K562 (cell line): ENCODE measurements around the gene TTLL12. TPM values are rescaled to one million over a fixed set of nuclear protein-coding genes. Genes with fewer than 3 reads are reported as not detected.

Experiments used
- CEBPB ChIP-seq: fragments of 450-650 bp; IDR thresholded peaks from 2 replicates; pipeline ENCODE4 v1.6.1; 2016; ENCODE audit warnings: missing genetic modification characterization, missing compliant biosample characterization
- NCOA1 ChIP-seq: fragments of 450-650 bp; IDR thresholded peaks from 2 replicates; pipeline ENCODE4 v1.6.1; 2016; ENCODE audit warnings: low read depth
- NEUROD1 ChIP-seq: fragments of 150-350 bp; IDR thresholded peaks from 2 replicates; pipeline ENCODE4 v1.6.1; 2014; ENCODE audit warnings: borderline replicate concordance, low read length, low read depth; ENCODE audit not compliant: partially characterized antibody
- OTX1 ChIP-seq: fragments of 450-650 bp; formaldehyde crosslinking; IDR thresholded peaks from 2 replicates; pipeline ENCODE4 v1.4.0; 2022; ENCODE audit warnings: mild to moderate bottlenecking
- POLR2AphosphoS2 ChIP-seq: IDR thresholded peaks from 2 replicates; pipeline ENCODE4 v1.6.1; 2012; ENCODE audit warnings: low read length, improper control_type of control experiment
- POLR2G ChIP-seq: fragments of 200-400 bp; formaldehyde crosslinking; IDR thresholded peaks from 2 replicates; pipeline ENCODE4 v1.6.1; 2017; ENCODE audit warnings: low read depth, mild to moderate bottlenecking, antibody characterized with exemption, low read length, moderate library complexity
- RFX1 ChIP-seq: fragments of 450-650 bp; IDR thresholded peaks from 2 replicates; pipeline ENCODE4 v1.6.1; 2016; ENCODE audit warnings: mild to moderate bottlenecking, moderate library complexity
- ZBTB8A ChIP-seq: fragments of 450-650 bp; IDR thresholded peaks from 2 replicates; pipeline ENCODE4 v1.6.1; 2018; ENCODE audit warnings: mild to moderate bottlenecking, moderate library complexity; ENCODE audit not compliant: partially characterized antibody
- ZNF311 ChIP-seq: fragments of 250-450 bp; sonication (Bioruptor Pico); IDR thresholded peaks from 2 replicates; pipeline ENCODE4 v1.4.0; 2020; ENCODE audit warnings: mild to moderate bottlenecking, moderate library complexity
- ZNF354B ChIP-seq: fragments of 250-450 bp; sonication (Bioruptor Pico); IDR thresholded peaks from 2 replicates; pipeline ENCODE4 v1.4.0; 2020
- polyA plus RNA-seq, 8 experiments: library from polyadenylated mRNA; depleted of rRNA in 4 of 8; stranded (reverse) in 5 of 8; unstranded in 3 of 8; fragments of >200 nt; fragmentation: Nextera tagmentation in 2 of 8; fragmentation: Illumina TruSeq in 1 of 8; extraction: Ambion mirVana in 2 of 8; extraction: Trizol in 1 of 8; gene quantifications; 2 replicates each; pipeline versions ENCODE4 v1.2.1 to v1.2.3, GENCODE V29; 2011 to 2014; ENCODE audit warnings: inconsistent platforms in 1 of 8, missing spikeins in 1 of 8
- total RNA-seq, 7 experiments: library from RNA; depleted of rRNA in 6 of 7; stranded (reverse); fragments of >200 nt in 6 of 7; fragmentation: Illumina TruSeq in 2 of 7; extraction: Trizol in 2 of 7; gene quantifications; 2 replicates each; pipeline versions ENCODE4 v1.2.1 to v1.2.3, GENCODE V29; 2011 to 2021; ENCODE audit warnings: low replicate concordance in 1 of 7
- TF ChIP-seq, protein P1 (sequence below): fragments of 450-650 bp; IDR thresholded peaks from 2 replicates; pipeline ENCODE4 v1.6.1; 2018; ENCODE audit warnings: mild to moderate bottlenecking, low read depth; ENCODE audit not compliant: partially characterized antibody
- TF ChIP-seq, protein P2 (sequence below): fragments of 250-450 bp; sonication (Bioruptor Pico); IDR thresholded peaks from 2 replicates; pipeline ENCODE4 v1.8.0; 2021; ENCODE audit warnings: moderate library complexity, mild to moderate bottlenecking, inconsistent platforms
- TF ChIP-seq, protein P3 (sequence below), 2 experiments: fragments of 450-650 bp; formaldehyde crosslinking in 1 of 2; IDR thresholded peaks; 2 replicates each; pipeline versions ENCODE4 v1.4.0 to v1.6.1; 2014 to 2020; ENCODE audit warnings: mild to moderate bottlenecking in 2 of 2, borderline replicate concordance in 1 of 2, low read depth in 1 of 2
- TF ChIP-seq, protein P4 (sequence below): sonication (generic); formaldehyde crosslinking; IDR thresholded peaks from 2 replicates; pipeline ENCODE4 v1.9.0; 2022; ENCODE audit warnings: mild to moderate bottlenecking, missing genetic modification reagents
- TF ChIP-seq, protein P5 (sequence below): fragments of 450-650 bp; conservative IDR thresholded peaks from 2 replicates; pipeline ENCODE4 v1.6.1; 2016; ENCODE audit warnings: missing genetic modification characterization, low read depth, mild to moderate bottlenecking, missing compliant biosample characterization, moderate library complexity

Gene TTLL12
- total and polyA plus RNA-seq, 9 of the 15 experiments (the other 6 are each of a cell fraction or from before 2014, with no cell fraction given) = 1.3 to 128 (median 43.0) TPM

DNA sequence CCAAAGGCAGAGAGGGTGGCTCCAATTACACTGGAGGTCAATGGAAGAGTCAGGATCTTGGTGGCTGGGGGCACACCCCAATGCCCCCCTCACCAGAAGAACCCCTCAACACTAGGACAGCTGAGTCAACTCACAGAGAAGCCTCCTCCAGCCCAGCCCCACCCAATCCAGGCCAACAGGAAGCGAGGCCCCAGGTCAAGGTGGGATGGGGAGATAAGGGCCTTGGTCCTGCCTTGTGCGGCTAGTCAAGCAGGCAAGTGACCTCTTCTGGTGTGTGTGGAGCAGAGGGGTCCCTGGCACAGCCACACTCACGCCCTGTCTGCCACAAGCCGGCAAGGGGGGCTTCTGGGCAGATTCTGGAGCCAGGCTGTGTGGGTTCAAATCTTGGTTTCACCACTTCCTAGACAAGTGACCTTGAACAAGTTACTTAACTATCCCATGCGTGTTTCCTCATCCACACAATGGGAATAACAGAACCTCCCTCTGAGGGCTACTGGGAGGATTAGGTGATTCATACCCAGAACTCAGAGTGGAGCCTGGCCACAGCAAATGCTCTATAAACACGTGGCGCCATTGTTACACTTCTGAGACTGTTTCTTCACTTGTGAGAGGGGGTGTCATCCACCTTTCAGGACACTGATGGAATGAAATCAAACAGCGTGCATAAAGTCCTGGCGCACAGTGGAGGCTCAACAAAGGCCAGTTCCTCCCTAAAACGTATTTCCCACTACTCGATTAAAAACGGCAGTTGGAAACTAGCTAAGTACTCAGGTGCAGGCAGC is 3.2 kb downstream of the TTLL12 start (continued):
- TF ChIP-seq, protein P1, sequence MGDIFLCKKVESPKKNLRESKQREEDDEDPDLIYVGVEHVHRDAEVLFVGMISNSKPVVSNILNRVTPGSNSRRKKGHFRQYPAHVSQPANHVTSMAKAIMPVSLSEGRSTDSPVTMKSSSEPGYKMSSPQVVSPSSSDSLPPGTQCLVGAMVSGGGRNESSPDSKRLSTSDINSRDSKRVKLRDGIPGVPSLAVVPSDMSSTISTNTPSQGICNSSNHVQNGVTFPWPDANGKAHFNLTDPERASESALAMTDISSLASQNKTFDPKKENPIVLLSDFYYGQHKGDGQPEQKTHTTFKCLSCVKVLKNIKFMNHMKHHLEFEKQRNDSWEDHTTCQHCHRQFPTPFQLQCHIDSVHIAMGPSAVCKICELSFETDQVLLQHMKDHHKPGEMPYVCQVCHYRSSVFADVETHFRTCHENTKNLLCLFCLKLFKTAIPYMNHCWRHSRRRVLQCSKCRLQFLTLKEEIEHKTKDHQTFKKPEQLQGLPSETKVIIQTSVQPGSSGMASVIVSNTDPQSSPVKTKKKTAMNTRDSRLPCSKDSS = no peak
- TF ChIP-seq, protein P2, sequence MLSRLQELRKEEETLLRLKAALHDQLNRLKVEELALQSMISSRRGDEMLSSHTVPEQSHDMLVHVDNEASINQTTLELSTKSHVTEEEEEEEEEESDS = no peak
- TF ChIP-seq NCOA1 (peak; percentile 67; the same call in 1 of the 2 replicates), POLR2G (peak; percentile 68), NEUROD1 (peak; percentile 82), ZNF311 (CRISPR knock-in tag) (no peak), OTX1 (CRISPR knock-in tag) (no peak), RFX1 (no peak), POLR2AphosphoS2 (0 out of 2 replicates have a peak, but pooled peaks have one; percentile 63), ZNF354B (CRISPR knock-in tag) (no peak), CEBPB (tag) (peak; percentile 48; the same call in 1 of the 2 replicates), ZBTB8A (no peak)
- TF ChIP-seq, protein P3, sequence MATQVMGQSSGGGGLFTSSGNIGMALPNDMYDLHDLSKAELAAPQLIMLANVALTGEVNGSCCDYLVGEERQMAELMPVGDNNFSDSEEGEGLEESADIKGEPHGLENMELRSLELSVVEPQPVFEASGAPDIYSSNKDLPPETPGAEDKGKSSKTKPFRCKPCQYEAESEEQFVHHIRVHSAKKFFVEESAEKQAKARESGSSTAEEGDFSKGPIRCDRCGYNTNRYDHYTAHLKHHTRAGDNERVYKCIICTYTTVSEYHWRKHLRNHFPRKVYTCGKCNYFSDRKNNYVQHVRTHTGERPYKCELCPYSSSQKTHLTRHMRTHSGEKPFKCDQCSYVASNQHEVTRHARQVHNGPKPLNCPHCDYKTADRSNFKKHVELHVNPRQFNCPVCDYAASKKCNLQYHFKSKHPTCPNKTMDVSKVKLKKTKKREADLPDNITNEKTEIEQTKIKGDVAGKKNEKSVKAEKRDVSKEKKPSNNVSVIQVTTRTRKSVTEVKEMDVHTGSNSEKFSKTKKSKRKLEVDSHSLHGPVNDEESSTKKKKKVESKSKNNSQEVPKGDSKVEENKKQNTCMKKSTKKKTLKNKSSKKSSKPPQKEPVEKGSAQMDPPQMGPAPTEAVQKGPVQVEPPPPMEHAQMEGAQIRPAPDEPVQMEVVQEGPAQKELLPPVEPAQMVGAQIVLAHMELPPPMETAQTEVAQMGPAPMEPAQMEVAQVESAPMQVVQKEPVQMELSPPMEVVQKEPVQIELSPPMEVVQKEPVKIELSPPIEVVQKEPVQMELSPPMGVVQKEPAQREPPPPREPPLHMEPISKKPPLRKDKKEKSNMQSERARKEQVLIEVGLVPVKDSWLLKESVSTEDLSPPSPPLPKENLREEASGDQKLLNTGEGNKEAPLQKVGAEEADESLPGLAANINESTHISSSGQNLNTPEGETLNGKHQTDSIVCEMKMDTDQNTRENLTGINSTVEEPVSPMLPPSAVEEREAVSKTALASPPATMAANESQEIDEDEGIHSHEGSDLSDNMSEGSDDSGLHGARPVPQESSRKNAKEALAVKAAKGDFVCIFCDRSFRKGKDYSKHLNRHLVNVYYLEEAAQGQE (IDR thresholded peaks at IDR 0.05; ENCODE audit: borderline replicate concordance) = peak; percentile 33; the same call in 1 of the 2 replicates
- TF ChIP-seq, protein P3 (CRISPR knock-in tag; IDR thresholded peaks at IDR 0.05; ENCODE audit: low read depth) = no peak
- TF ChIP-seq, protein P4, sequence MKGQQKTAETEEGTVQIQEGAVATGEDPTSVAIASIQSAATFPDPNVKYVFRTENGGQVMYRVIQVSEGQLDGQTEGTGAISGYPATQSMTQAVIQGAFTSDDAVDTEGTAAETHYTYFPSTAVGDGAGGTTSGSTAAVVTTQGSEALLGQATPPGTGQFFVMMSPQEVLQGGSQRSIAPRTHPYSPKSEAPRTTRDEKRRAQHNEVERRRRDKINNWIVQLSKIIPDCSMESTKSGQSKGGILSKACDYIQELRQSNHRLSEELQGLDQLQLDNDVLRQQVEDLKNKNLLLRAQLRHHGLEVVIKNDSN (CRISPR knock-in tag) = no peak
- TF ChIP-seq, protein P5, sequence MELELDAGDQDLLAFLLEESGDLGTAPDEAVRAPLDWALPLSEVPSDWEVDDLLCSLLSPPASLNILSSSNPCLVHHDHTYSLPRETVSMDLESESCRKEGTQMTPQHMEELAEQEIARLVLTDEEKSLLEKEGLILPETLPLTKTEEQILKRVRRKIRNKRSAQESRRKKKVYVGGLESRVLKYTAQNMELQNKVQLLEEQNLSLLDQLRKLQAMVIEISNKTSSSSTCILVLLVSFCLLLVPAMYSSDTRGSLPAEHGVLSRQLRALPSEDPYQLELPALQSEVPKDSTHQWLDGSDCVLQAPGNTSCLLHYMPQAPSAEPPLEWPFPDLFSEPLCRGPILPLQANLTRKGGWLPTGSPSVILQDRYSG (tag) = no peak
